Stimulated activated CD8-positive, alpha-beta memory T cell treated with anti-CD3 and anti-CD28 coated beads, Interleukin-12 subunit alpha, Interleukin-12 subunit beta, amount 100 ng/mL, for 24 hours (primary cell): ENCODE measurements around the gene ACER1.
"Not testable (repeated sequence)": the region's sequence is repeated elsewhere in the genome, so short reads cannot be mapped to it uniquely, and the experiment has no call there.

ENCODE experiments used
- DNase-seq: peaks from one replicate; pipeline ENCODE4 v3.0.0-alpha.2; 2020; ENCODE audit errors: extremely low read depth

Gene ACER1

DNA sequence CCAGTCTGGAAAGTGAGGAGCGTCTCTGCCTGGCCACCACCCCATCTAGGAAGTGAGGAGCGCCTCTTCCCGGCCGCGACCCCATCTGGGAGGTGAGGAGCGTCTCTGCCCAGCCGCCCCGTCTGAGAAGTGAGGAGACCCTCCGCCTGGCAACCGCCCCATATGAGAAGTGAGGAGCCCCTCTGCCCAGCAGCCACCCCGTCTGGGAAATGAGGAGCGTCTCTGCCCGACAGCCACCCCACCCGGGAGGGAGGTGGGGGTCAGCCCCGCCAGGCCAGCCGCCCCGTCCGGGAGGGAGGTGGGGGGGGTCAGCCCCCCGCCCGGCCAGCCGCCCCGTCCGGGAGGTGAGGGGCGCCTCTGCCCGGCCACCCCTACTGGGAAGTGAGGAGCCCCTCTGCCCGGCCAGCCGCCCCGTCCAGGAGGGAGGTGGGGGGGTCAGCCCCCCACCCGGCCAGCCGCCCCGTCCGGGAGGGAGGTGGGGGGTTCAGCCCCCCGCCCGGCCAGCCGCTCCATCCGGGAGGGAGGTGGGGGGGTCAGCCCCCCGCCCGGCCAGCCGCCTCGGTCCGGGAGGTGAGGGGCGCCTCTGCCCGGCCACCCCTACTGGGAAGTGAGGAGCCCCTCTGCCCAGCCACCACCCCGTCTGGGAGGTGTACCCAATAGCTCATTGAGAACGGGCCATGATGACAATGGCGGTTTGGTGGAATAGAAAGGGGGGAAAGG, 22.1 kb upstream of the ACER1 start:
- not testable (repeated sequence) for DNase-seq

GRCh38 chr19:6354098-6354674, 20.8 kb upstream of the ACER1 start:
- no peak for DNase-seq

DNA sequence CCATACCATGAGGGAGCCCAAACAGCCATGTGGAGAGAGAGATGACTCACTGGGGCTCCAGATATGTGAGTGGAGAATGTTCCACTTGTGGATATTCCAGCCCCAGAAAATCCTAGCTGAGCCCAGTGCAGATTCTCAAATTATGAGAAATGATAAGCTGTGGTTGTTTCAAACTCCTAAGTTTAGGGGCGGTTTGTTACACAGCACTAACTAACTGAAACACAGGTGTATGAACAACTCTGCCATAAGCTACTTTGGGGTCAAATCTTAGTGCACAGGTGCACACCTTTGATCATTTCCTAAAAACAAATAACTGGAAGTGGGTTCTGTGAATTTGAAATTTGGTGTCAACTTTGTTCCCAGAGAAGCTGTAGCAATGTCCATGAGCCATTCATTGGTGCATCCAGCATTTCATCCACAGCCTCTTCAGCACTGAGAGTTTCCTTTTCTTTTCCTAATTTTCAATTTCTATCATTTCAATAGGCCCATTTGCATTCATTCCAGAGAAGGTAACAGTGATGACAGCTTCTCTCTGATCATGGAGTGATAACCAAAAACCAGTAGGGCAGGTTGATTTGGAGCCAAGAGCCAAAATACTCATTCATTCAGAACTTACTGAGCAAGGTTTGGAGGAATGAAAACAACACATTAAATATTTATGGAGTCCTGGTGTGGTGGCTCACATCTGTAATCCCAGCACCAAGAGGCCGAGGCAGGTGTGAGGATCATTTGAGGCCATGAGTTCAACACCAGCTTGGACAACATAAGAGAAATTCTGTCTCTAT, 19.2 kb upstream of the ACER1 start:
- DNase-seq, result no peak

GRCh38 chr19:6350688-6351087, 17.3 kb upstream of the ACER1 start:
- no peak for DNase-seq

GRCh38 chr19:6349271-6349670, 15.9 kb upstream of the ACER1 start:
- DNase-seq, result not testable (repeated sequence)

GRCh38 chr19:6343462-6343861, 10.1 kb upstream of the ACER1 start:
- DNase-seq, result no peak

DNA sequence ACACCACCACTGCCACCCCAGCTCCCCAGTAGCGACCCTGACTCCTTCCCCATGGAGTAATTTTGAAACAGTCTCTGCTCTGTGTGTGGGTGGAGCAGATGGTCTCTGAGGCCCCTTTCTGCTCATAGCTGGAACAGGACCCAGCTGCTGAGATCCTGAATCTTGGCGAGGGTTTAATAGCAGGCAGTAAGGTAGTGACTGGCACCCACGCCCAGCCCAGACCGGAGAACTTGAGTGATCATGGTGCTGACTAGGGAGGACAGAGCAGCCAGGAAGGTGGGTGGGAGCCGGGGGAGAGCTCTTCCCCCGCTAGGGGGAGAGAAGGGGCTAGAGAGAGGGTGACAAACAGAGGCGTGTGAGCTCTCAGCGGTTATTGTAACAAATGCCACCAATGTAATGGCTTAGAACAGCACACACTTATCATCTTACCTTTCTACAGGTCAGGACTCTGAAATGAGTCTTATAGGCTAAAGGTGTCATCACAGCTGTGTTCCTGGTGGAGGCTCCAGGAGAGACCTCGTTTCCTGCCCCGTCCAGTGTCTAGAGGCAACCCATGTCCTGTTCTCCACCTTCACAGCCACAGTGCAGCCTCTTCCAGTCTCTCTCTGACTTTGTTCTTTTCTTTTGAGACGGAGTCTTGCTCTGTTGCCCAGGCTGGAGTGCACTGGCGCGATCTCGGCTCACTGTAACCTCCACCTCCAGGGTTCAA, 7.2 kb upstream of the ACER1 start:
- no peak for DNase-seq

- DNase-seq, result no peak
These were observed 1.3 kb upstream of the ACER1 start for GRCh38 chr19:6334490-6335285.

DNA sequence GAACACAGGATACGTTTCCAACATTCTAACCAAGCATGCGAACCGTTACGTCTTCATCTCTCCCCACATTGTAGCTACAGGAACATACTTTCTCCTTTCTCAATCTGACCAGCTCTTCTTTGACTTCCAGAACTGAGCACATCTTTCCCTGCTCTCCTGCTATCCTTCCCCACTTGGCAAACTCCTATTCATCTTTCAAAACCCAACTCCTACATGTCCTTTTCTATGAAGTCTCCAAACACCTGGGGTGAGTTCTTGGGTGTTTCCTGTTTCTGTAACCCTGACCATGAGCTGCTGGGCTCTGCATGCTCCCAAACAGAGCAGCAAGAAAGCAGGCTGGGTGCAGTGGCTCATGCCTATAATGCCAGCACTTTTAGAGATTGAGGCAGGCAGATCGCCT, 6.6 kb downstream of the ACER1 start:
- DNase-seq, result no peak

- no peak for DNase-seq
These were observed 7.8 kb downstream of the ACER1 start for GRCh38 chr19:6325614-6326013.

- DNase-seq, result no peak
These were observed 8.7 kb downstream of the ACER1 start for GRCh38 chr19:6324757-6325156.

DNA sequence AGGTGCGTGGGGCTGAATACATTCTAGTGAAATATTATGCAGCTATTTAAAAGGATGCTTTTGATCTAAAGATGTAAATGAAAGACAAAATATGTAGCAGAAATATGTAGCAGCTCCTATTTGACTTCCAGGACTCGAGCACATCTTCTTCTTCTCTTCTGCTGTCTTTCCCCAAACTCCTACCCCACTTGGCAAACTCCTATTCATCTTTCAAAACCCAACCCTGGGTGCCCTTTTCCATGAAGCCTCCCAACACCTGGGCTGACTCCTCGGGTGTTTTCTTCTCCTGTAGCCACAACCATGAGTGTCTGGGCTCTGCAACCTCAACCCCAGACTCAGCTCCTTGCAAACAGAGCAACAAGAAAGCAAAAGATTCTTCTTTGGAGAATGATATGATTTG, 11.1 kb downstream of the ACER1 start:
- no peak for DNase-seq

- no peak for DNase-seq
These were observed 14.0 kb downstream of the ACER1 start for GRCh38 chr19:6319376-6319775.

DNA sequence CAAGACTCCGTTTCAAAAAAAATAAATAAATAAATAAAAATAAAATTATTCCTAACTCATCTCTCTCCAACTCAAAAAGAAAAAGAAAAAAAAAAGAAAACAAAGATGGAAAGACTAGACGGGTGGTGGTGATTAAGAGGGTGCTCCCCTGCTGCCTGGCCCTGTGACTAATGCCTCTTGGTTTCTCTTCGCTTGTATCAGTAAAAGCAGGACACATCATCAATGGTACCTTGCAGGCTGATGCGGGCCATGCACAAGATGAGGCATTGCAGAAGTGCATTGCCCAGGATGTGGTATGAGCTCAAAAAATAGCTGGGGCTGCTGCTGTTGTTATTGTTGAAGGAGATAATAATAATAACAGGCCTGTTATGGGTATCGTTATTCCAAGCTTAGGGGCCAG, 14.6 kb downstream of the ACER1 start:
- no peak for DNase-seq

- DNase-seq, result not testable (repeated sequence)
These were observed 17.8 kb downstream of the ACER1 start for GRCh38 chr19:6315646-6316045.

DNA sequence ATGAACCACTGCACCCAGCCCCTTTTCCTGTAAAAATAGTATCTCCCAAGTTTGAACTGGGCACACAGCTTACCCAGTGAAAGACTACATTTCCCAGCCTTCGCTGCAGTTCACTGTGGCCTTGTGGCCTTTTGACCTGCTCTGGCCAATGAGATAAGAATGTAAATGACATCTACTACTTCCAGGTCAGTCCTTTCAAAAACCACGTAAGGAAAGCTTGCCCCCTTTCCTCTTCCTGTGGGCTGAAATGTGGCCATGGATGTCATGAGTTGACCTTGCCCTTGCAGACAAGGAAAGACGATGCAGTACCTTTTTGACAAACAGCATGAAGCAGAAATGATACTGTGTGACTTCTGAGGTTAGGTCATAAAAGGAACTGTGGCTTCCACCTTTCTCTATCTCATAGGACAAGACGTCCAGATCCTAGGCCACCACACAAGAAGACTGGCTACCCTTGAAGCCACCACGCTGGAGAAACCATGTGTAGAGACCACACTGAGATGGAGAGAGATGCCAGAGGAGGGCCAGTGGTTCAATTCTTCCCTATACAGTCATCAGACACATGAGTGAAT, 19.9 kb downstream of the ACER1 start:
- DNase-seq, result no peak

GRCh38 chr19:6312018-6312417, 21.4 kb downstream of the ACER1 start:
- no peak for DNase-seq

DNA sequence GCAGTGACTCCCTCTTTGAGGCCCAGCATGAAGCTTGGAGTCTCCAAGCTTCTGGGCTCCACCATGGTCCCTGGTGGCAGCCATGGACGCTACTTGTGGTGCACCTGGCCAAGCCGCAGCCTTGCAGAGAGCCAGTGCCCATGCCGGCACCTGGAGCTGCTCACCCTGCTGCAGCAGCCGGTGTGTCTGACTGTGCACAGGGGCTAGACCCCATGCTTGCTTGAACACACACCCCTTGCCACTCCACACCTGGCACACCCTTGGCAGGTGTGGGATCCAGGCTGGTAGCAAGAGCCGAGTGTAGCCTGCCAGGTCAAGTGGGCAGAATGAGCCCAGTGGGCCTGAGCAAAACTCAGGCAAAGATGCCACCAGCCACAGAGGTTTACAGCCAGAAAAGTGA, 35.0 kb downstream of the ACER1 start:
- DNase-seq, result no peak

DNA sequence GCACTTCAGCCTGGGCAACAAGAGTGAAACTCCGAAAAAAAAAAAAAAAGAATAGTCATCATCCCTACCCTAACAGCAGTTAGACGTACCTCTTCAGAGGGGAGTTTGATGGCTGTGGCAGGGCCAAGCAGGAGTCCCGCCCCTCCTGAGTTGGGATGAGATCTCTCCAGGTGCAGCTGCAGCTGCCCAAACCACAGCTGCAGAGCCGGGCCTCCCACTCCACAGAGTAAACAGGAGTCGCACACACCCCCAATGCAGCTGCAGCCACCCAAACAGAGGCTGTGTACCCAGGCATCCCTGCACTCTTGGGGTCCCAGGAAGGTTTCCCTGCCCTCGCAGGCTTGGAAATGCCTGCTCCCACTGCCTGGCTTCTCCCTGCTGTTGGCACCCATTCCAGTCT, 36.2 kb downstream of the ACER1 start:
- DNase-seq, result no peak

- DNase-seq, result no peak
These were observed 41.4 kb downstream of the ACER1 start for GRCh38 chr19:6292006-6292405.

DNA sequence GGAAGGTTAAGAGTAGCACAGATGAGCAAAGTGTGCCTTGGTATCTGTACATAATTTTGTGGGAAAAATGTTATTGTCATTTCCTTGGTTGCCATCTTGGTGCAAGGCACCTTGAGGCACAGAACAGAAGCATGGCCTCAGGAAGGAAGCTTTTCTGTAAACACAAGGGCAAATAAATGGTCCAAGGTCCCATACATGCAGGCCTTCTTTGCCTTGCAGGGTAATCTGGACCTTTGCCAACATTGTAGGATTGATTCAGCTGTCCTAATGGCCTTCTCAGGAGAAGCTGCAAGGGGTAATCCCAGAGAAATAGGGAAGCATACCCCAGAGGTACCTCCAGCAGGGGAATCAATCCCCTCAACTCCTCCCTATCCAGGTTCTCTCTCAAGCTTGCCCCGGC, 44.7 kb downstream of the ACER1 start:
- DNase-seq, result no peak
